HG03354 (cell line): ENCODE results near the gene WDFY2.

Experiments used
- ATAC-seq: cut with Tn5 transposase; IDR thresholded peaks from one replicate; pipeline ENCODE4 v1.9.1; 2021; ENCODE audit warnings: mild to moderate bottlenecking; ENCODE audit not compliant: unreplicated experiment, poor library complexity, severe bottlenecking

The WDFY2 gene

DNA sequence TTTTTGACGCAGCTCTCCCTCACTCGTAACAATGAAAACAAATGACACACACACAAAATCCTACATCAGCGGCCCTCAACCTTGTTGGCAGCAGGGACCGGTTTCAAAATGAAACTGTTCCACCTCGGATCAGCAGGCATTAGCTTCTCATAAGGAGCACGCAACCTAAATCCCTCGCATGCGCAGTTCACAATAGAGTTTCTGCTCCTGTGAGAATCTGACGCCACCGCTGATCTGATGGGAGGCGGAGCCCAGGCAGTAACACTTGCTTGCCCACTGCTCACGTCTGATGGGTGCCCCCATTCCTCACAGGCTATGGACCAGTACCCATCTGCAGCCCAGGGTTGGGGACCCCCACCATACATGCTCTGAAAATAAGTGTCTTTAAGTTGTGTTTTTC, 176.3 kb downstream of the WDFY2 start:
- ATAC-seq, result no peak

- ATAC-seq, result no peak
Measured at GRCh38 chr13:51761643-51762350, 177.5 kb downstream of the WDFY2 start.

- no peak for ATAC-seq
Measured at GRCh38 chr13:51763486-51763885, 179.2 kb downstream of the WDFY2 start.

DNA sequence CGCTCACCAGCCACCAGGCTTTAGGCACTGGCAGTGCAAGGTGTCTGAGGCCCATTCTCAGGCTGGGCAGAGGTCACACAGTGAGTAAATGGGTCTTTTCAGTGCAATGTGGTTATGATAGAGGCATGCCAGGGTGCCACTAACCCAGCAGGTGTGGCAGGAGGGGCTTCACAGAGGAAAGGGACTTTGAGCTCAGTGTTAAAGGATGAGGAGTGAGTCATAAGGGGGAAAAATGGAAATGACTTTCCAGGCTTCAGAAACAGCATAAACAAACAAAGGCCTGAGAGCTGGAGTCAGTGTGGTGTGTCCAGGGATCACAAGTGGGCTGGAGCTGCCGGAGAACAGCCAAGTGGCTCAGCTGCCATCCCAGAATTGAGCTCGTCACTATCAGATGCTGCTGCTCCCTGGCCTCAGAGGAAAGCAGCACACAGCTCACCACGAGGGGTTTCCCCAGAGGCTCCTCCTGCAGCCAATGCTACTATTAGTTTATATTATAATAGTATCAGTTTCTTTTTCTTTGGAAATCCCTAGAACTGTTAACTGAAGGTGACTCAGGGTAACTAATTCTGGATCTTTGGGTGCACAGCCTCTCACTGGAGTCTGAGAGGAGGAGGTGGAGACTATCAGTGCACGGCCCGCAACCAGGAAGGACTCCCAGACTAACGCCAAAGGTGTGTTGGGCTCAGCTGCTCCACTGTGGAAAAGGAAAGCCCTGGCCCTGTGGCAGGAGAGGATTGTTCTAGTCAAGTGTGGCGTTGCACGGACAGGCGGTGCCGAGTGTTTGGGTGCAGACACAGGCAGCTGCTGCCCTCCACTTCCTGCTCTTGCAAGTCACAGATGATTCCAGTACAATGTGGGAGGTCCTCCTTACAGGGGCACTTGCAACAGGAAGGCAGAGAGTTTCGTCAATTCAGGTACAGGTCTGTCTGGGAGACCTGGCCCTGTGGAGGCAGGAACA, 180.2 kb downstream of the WDFY2 start:
- ATAC-seq, result peak; percentile 89

DNA sequence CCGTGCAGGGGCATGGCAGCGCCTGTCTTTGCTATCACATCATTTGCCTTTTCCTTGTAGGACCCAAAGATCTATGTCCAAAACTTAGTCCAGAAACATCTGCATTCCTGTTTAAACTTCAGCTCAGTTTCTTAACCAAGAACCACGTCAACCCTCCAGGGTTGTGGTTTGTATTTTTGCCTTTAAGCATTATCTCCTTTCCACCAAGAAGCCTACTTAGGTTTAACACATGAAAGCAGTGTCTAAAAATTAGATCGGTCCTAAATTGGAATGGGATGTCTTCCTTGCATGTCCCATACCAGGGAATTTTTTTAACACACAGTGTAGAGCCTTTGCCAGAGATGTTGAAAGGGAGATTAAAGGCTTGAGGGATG, 180.9 kb downstream of the WDFY2 start:
- no peak for ATAC-seq

DNA sequence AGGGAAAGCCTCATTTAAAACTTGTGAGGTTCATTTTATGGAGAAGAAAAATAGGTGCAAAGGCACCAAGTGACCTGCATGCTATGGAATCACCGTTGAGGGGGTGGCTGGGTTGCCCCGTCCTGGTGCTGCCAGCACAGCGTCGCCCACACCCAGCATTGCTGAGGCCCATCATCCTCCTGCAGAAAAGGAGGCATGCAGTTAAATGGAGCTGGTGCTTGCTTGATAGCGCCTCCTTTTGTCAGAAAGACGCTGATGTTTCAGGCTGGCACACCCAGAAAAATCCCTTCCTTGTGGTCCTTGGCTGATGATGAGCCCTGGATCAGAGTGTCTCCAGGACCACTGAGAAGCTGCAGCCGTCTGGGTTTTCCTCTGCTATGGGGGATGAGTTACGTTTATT, 182.8 kb downstream of the WDFY2 start:
- no peak for ATAC-seq

GRCh38 chr13:51768378-51768921, 184.2 kb downstream of the WDFY2 start:
- no peak for ATAC-seq

- ATAC-seq, result no peak
Measured at GRCh38 chr13:51768976-51769375, 184.7 kb downstream of the WDFY2 start.

DNA sequence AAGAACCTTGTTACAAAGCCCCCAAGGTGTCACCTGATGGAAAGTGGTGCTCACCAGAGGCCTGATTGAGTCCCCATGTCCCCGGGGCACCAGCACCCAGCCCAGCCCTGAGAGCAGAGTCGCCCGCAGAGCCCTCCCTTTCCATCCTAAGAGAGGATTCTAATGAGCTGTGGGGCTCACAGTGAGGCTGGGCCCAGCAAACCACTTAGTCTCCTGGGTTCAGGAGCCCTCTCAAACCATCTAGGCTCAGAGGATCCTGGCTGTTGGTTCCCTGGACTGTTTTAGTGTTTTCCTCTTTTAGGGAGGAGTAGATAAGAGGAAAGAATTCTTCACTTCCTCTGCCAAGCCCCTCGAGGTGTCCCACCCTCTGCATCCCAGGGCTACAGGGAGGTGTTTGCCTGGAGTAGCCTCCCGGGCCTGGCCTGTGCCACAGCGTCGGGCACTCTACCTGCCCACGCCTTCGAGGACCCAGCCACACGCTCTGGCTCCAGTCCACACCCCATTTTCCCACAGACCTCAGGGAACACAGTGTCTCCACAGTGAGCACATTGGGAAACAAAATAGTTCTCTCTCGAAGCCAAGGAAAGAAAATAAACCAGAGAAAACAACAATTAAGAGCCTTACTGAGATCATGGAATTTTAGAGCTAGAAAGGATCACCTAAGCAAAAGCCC, 185.3 kb downstream of the WDFY2 start:
- ATAC-seq, result no peak

DNA sequence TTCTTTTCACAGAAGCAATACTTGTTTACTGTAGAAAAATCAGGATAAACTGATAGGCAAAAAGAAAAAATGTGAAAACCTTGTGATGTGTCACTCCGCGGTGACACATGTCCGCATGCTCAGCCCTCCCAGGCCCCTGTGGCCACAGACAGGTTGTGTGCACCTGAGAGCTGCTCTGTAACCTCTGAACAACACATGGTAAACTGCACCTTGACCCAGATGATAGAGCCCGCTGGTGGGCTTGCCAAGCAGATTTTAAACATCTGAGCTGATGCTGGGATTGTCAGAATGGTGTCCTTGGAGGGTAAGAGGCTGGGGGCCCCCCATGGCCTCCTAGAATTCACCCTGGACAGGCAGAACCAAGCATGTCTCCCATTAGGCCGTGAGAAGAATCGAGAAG, 185.9 kb downstream of the WDFY2 start:
- no peak for ATAC-seq

GRCh38 chr13:51770681-51771417, 186.6 kb downstream of the WDFY2 start:
- no peak for ATAC-seq

- ATAC-seq, result no peak
Measured at GRCh38 chr13:51771418-51772104, 187.3 kb downstream of the WDFY2 start.

DNA sequence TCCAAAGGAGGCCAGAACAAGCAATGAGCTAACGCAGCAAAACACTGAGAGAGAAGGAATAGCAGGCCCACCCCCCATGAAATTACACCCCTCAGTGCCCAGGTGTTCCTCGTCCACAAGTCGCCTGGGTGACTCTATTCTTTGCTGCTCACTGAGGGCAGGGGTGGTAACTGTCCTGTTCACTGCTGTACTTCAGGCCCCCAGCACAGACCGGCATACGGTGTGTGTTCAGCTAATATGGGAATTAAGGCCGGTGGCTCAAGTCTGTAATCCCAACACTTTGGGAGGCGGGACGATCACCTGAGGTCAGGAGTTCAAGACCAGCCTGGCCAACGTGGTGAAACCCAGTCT, 187.8 kb downstream of the WDFY2 start:
- ATAC-seq, result no peak

GRCh38 chr13:51772781-51773180, 188.5 kb downstream of the WDFY2 start:
- no peak for ATAC-seq

DNA sequence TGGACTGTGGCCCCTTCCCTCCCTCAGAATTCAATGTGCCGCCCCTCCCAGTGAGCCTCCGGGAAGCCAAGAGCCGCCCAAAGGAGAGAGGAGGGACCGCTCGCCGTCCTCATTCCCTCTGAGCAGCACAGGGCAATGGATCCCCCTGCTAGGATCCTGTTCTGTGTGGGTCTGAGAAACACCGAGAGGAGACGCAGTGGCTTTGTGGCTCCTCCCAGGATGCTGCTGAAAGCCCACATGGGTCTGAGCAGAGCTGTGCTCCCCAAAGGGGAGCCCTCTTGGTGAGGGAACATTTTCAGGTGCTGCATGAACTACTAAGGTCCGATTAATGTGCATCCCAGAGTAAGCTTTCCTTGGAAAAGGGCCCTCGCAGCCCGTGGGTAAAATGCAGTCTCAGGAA, 189.3 kb downstream of the WDFY2 start:
- no peak for ATAC-seq

GRCh38 chr13:51776179-51776578, 191.9 kb downstream of the WDFY2 start:
- ATAC-seq, result no peak

GRCh38 chr13:51777921-51778320, 193.7 kb downstream of the WDFY2 start:
- no peak for ATAC-seq

GRCh38 chr13:51778392-51778791, 194.1 kb downstream of the WDFY2 start:
- ATAC-seq, result no peak

- ATAC-seq, result no peak
Measured at GRCh38 chr13:51780099-51780498, 195.8 kb downstream of the WDFY2 start.
